Hematopoietic multipotent progenitor cell treated with erythropoietin and hydrocortisone succinate and interleukin-3 and kit ligand, for 15 days (in vitro differentiated cells): ENCODE data around the gene OXCT1.
"Not testable (repeated sequence)": the region's sequence is repeated elsewhere in the genome, so short reads cannot be mapped to it uniquely, and the experiment has no call there.

Experiments
- DNase-seq: peaks from one replicate; pipeline ENCODE4 v3.0.0-alpha.2; 2015; ENCODE audit warnings: low spot score

Gene OXCT1

DNA sequence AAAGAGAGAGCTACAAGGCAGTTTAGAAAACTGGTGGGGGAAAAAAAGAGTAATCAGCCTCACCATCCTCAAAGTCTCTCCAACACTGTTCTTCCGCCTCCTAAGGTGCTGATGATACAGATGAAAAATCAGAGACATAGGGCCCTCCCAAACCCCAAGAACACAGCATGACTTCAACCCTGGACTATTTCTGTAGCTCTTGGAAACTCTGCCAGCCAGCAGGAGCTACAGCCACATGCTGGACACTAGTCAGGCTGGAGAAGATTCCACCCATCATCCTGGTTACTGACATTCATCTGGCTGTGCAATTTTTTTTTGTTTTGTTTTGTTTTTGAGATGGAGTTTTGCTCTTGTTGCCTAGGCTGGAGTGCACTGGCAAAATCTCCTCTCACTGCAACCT lies 42.4 kb downstream of the OXCT1 start:
- no peak for DNase-seq

DNA sequence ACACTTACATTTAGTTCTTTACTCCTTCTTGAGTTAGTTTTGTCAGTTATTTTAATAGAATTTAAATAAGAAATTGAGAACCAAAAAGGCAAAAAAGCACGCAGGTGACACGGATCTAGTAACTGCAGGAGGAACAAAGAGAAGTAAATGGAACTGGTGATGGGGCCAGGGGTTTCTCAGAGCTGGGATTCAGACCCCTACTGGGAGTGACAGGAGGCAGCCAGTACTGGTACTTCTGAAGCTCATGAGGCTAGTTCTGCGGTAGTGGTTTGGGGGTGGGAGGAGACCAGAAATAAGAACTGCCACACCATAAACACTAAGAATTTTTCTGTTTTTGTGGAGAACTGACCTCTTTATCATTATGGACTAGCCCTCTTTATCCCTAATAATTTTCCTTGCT lies 48.2 kb downstream of the OXCT1 start:
- no peak for DNase-seq

- no peak for DNase-seq
Measured at GRCh38 chr5:41821051-41821450, 49.2 kb downstream of the OXCT1 start.

GRCh38 chr5:41820150-41820549 lies 50.1 kb downstream of the OXCT1 start:
- no peak for DNase-seq

GRCh38 chr5:41817625-41818301 lies 52.5 kb downstream of the OXCT1 start:
- no peak for DNase-seq

- no peak for DNase-seq
Measured at GRCh38 chr5:41815663-41816229, 54.5 kb downstream of the OXCT1 start.

DNA sequence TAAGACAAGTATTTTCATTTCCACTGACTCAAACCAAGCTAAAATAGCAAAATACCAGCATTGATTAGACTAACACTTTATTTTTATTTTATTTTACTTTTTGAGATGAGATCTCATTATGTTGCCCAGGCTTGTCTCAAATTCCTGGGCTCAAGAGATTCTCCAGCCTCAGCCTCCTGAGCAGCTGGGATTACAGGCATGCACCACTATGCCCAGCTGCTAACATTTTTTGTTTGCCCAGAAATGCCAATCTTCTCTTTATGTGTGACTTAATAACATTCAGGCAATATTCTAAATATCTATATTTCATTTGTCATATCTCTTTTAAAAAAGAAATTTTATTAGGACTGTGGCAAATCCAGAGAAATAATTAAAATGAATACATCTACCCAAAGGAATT lies 55.0 kb downstream of the OXCT1 start:
- DNase-seq: no peak

GRCh38 chr5:41814306-41814705 lies 55.9 kb downstream of the OXCT1 start:
- DNase-seq: not testable (repeated sequence)

DNA sequence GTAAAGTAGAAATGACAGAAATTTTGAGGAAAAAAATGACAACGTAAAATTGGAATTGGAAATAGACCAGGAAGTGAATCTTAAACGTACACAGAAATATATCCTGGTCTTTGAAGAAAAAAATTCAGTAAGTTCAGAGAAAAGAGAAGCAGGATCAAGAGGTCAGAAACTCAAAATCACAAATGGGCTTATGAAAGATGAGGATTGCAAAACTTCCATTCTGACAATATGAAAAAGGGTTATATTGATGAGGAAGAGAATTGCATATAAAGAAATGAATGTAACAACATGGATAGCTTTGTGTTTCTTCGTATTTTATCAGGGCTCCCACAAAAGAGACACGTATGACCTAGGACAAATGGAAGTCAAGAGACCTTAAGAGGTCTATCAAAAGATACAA lies 58.1 kb downstream of the OXCT1 start:
- no peak for DNase-seq

- no peak for DNase-seq
Measured at GRCh38 chr5:41809128-41809527, 61.1 kb downstream of the OXCT1 start.

DNA sequence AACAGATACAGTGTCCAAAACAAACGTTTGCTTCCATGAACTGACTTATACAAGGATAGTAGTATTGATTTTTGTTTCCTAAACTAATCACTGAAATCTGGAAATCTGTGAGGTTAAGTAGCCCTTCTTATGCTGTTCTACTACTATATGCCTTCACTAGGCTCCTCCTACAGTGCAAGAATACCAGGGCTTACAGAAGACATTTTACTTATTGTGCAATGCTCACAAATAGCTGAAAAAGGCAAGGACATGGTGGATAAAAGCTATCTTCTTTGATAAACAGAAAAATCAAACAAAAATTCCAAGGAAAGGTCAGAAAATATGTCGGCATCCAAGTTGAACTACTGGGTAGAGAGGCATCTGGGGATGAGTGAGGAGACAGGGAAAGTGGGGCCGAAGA lies 61.9 kb downstream of the OXCT1 start:
- no peak for DNase-seq

- no peak for DNase-seq
Measured at GRCh38 chr5:41797662-41798061, 72.6 kb downstream of the OXCT1 start.

GRCh38 chr5:41796061-41796460 lies 74.2 kb downstream of the OXCT1 start:
- no peak for DNase-seq

GRCh38 chr5:41795125-41795524 lies 75.1 kb downstream of the OXCT1 start:
- DNase-seq: no peak

DNA sequence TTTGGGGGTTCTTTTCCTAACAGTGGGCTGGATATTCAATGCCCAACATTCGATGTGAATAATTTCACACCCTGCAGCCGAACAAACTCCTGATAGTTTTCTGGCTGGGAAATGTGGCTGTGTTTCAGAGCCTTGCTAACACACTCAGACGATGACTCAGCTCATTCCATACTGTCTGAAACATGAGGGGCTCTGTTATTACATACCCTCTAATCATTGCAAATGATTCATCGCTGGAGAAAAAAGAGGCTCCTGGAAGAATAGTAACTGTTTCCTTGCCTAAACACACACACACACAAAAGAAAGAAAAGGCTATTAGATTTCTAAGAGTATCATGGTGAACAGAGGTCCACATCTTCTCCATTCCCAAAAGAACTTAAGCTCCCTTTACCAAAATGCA lies 75.8 kb downstream of the OXCT1 start:
- DNase-seq: no peak

DNA sequence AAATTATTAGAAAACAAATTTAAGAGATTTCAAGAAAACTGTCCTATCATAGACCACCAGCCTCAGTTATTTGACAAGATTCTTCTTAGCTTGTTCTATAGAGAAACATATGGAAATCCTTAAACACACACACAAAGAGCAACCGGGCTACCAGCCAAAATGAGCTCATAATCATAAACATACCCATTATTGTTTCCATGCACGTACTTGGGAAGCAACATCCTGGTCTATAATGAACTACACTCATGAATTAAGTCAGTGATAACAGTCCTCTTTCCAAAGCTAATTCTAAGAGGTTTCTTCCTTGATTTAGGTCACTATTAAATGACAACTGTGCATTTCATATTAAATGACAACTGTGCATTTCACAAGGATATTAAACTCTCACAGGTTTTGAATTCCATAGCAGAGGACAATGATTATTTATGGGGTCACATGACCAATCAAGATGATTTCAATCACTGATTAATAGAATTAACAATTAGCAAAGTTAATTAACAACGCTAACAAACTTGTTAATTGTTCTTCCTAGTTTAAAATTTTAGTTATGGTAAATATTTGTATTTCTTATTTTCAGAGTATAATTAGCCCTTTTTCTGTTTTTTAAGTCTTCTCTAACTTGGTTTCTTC lies 77.0 kb downstream of the OXCT1 start:
- DNase-seq: no peak

GRCh38 chr5:41790038-41790776 lies 80.0 kb downstream of the OXCT1 start:
- no peak for DNase-seq

GRCh38 chr5:41789434-41789833 lies 80.8 kb downstream of the OXCT1 start:
- DNase-seq: no peak

DNA sequence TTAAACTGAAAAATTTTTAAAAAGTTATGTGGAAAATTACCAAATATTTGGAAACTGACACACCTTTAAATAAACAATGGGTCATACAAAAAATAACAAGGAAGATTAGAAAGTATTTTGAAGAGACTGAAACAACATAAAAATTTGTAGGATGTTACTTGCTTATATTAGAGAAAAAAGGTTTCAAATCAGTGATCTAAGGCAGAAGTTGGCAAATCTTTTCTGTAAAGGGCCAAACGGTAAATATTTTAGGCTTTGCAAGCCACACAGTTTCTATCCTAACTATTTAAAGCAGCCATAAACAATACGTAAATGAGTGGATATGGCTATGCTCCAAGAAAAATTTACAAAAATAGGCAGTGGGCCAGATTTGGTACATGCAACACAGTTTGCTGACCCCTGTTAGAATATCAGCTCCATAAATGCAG lies 81.3 kb downstream of the OXCT1 start:
- no peak for DNase-seq

DNA sequence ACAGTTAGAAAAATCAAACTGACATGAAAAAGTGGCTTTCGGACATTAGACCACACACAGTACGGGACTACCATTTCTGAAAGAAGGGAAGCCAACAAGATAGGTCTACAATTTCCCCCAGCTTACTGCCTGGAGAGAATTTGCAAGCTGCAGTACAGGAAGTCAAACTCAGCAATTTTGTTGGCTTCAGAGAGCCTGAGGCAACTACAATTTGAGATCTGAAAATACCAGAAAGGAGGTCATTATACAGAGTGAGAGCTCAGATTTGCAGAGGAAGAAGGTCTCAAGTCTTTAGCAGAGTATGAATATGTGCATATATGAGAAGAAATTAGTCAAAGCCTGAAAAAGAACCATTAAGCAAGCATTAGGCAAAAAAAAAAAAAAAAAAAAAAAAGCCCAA lies 83.0 kb downstream of the OXCT1 start:
- DNase-seq: no peak

- DNase-seq: no peak
Measured at GRCh38 chr5:41785061-41785460, 85.2 kb downstream of the OXCT1 start.

DNA sequence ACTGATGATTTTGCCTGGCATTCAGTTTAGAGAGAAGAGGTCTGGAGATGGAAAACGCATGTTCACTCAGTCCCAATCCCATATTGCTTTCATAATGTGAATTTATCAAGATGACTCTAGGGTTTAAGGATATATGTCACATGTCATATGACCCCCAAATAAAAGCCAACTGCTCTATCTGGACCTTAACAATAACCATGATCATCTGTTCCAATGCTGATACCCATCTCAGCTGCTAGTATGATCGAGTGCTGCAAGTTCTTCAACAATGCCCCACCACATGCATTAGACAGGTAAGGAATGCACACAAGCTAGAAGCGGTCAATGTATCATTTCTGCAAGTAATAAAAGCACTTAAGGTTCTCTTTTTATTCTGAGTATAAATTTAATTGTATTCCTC lies 91.8 kb downstream of the OXCT1 start:
- DNase-seq: no peak

GRCh38 chr5:41776435-41776834 lies 93.8 kb downstream of the OXCT1 start:
- no peak for DNase-seq
